AG04449 (cell line): Measurements from ENCODE around the gene CRTAP.
"Not testable (repeated sequence)": the region's sequence is repeated elsewhere in the genome, so short reads cannot be mapped to it uniquely, and the experiment has no call there.

Experiments used
- CTCF ChIA-PET: fragments of 350-600 bp; formaldehyde crosslinking; extraction: SDS; loops from one replicate; lab custom pipeline; 2021; ENCODE audit warnings: antibody characterized with exemption; lab: Yijun Ruan, JAX
- POLR2A ChIA-PET: fragments of 400-600, 350-600 bp; formaldehyde crosslinking; extraction: SDS; loops from one replicate; lab custom pipeline; 2020; ENCODE audit warnings: antibody characterized with exemption, inconsistent platforms; lab: Yijun Ruan, JAX
- DNase-seq: peaks from one replicate; pipeline ENCODE4 v3.0.0-alpha.2; 2010; ENCODE audit warnings: low read depth, low spot score
- H3K4me3 ChIP-seq: 2 replicates; pipeline ENCODE4 v1.5.1; 2011; ENCODE audit warnings: low read depth, mild to moderate bottlenecking, control low read depth, low read length
- CTCF ChIP-seq: IDR thresholded peaks from one replicate; pipeline ENCODE4 v1.5.1; 2011; ENCODE audit warnings: mild to moderate bottlenecking, moderate library complexity, low read length, control low read depth, inconsistent platforms; ENCODE audit not compliant: insufficient read depth; ENCODE audit errors: missing control alignments

The CRTAP gene

GRCh38 chr3:33128706-33129105 lies 14.9 kb downstream of the CRTAP start:
- ChIA-PET POLR2A (no interaction called here), CTCF (interaction anchor here (1.4 to 12.0 kb wide), 6 partner anchors 12 to 659 kb away, joined by 3 to 425 read pairs (median 18); no protein-coding TSS in a partner anchor)
- no peak for TF ChIP-seq CTCF
- DNase-seq, result no peak
- no peak overlapping the region for H3K4me3 ChIP-seq

- CTCF ChIA-PET, result interaction anchor here (1.0 to 12.0 kb wide), 15 partner anchors 8 to 658 kb away, joined by 3 to 425 read pairs (median 10); partner anchors contain the start of gene CRTAP
- DNase-seq, result no peak
- H3K4me3 ChIP-seq, result no peak overlapping the region
- POLR2A ChIA-PET, result no interaction called here
- TF ChIP-seq CTCF, result no peak
Observed at GRCh38 chr3:33130144-33130543, 16.3 kb downstream of the CRTAP start.

GRCh38 chr3:33131331-33132018 lies 17.7 kb downstream of the CRTAP start:
- no peak overlapping the region for H3K4me3 ChIP-seq
- CTCF ChIA-PET, result interaction anchor here (0.7 to 12.0 kb wide), 46 partner anchors 9 to 658 kb away, joined by 3 to 425 read pairs (median 4); partner anchors contain the start of genes CRTAP, GLB1 and TMPPE
- no peak for DNase-seq
- peak; percentile 36 for TF ChIP-seq CTCF
- POLR2A ChIA-PET, result interaction anchor here (0.6 to 0.8 kb wide), 3 partner anchors 242 to 667 kb away, joined by 3 to 4 read pairs (median 3); partner anchors contain the start of gene PDCD6IP

GRCh38 chr3:33132019-33132360 lies 18.2 kb downstream of the CRTAP start:
- ChIA-PET CTCF (interaction anchor here (0.9 to 12.0 kb wide), 43 partner anchors 9 to 658 kb away, joined by 3 to 425 read pairs (median 5); partner anchors contain the start of genes CRTAP, GLB1 and TMPPE), POLR2A (interaction anchor here (0.8 kb wide), 1 partner anchor 307 kb away, joined by 3 read pairs; no protein-coding TSS in a partner anchor)
- no peak overlapping the region for H3K4me3 ChIP-seq
- no peak for DNase-seq
- no peak for TF ChIP-seq CTCF

- ChIA-PET POLR2A (no interaction called here), CTCF (interaction anchor here (1.0 to 12.0 kb wide), 4 partner anchors 9 to 267 kb away, joined by 3 to 425 read pairs (median 6); no protein-coding TSS in a partner anchor)
- no peak for TF ChIP-seq CTCF
- H3K4me3 ChIP-seq, result no peak overlapping the region
- no peak for DNase-seq
Observed at GRCh38 chr3:33134026-33134625, 20.3 kb downstream of the CRTAP start.

GRCh38 chr3:33137691-33138090 lies 23.9 kb downstream of the CRTAP start:
- no peak overlapping the region for H3K4me3 ChIP-seq
- CTCF ChIA-PET, result interaction anchor here (12.0 kb wide), 1 partner anchor 236 kb away, joined by 425 read pairs; no protein-coding TSS in a partner anchor
- POLR2A ChIA-PET, result no interaction called here
- DNase-seq, result no peak
- TF ChIP-seq CTCF, result no peak

GRCh38 chr3:33139006-33139623 lies 25.3 kb downstream of the CRTAP start:
- H3K4me3 ChIP-seq, DNase-seq, POLR2A ChIA-PET: not testable (repeated sequence)
- CTCF ChIA-PET, result interaction anchor here (1.2 to 3.9 kb wide), 2 partner anchors 234 to 648 kb away, joined by 3 to 26 read pairs; no protein-coding TSS in a partner anchor
